Amniotic epithelial cell (primary cell): ENCODE results near the gene CAPN11.

ENCODE experiments used
- DNase-seq: peaks from one replicate; pipeline ENCODE4 v3.0.0-alpha.2; 2010; ENCODE audit warnings: low read depth

CAPN11 gene

DNA sequence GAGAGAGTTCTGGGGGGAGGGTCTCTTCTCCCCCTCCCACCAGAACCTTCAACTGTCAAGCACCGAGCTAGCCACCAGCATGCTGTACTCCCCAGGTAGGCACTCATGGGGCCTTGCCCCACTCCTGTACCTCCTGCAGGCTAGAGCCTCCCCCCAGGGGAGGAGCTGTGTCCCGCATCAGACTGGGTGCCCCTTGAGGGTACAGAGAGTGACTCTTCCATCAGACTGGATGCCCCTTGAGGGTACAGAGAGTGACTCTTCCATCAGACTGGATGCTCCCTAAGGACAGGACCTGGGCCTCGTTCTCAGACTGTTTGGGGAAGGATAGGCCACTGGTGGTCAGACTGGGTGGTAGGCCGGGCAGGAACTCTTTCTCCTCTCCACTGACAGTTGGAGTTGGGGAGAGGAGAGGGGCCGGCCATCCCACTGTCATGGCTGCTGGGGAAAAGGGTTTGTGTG, at the start of gene CAPN11:
Gene CAPN11, plus strand, starts transcription at position 51 of the 459 bp plus-strand sequence. Its CDS starts 29 bp downstream, at position 80.
- DNase-seq, result no peak

DNA sequence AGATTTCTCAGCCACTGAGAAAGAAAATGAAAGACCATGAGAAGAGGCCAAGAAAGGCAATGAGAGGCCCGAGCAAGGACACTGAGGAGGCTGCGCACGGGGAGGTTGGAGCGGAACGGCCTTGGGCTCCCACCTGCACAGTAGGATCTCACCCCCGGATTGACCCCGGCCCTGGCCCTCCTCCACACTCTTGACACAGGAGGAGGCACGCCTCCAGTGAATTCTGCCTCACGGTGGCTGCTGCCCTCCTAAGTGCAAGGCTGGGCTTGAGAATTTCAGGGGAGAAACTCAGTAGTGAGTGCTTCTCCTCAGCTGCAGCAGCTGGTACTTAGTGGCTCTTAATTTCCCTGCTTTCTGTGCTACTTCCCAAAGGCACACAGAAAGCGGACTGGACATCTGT, 49.4 kb upstream of the CAPN11 start:
- no peak for DNase-seq

DNA sequence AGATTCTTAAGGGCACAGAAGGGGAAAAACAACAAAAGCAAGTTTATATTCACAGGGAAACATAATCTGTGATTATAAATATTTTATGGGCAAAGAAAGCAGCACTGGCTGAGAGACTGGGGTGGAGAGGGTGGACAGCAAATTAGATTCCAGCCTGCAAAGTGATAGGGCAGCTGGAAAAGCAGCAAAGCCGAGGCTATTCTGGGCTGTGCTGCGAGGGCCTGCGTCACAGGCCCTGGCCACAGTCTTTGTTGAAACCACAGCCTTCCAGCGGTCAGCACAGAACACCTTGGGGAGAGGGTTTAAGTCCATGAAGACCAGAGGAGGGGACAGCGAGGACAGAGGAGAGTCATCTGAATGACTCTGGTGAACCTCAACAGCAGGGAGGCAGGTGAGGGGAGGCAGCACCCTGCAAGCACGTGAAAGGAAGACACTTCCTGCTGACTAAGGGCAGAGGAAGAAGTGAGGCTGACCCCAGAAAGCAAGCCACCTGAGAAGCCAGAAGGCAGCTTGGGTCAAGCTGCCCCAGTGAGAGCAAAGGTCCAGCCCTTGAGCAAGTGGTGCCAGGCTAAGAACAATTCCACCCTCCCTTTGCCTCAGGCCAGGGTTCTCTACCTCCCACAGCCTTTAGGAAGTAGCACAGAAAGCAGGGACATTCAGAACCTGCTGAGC, 48.5 kb upstream of the CAPN11 start:
- no peak for DNase-seq

DNA sequence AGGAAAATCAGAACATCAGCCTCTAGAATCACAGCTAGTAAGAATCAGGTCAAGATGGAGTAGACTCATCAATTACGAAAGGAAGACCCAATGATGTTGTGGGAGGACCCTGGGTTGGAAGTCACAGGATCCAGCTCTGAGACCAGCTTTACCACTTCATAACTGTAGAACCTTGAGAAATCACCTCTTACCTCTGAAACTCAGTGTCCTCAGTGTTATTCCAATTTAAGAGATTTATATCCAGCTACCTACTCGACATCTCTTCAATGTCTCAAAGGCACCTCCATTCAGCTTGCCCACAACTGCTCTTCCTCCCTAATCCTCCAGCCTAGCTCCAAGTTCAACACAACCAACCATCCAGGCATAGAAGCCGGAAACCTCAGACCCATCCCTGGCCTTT, 47.7 kb upstream of the CAPN11 start:
- DNase-seq, result no peak

DNA sequence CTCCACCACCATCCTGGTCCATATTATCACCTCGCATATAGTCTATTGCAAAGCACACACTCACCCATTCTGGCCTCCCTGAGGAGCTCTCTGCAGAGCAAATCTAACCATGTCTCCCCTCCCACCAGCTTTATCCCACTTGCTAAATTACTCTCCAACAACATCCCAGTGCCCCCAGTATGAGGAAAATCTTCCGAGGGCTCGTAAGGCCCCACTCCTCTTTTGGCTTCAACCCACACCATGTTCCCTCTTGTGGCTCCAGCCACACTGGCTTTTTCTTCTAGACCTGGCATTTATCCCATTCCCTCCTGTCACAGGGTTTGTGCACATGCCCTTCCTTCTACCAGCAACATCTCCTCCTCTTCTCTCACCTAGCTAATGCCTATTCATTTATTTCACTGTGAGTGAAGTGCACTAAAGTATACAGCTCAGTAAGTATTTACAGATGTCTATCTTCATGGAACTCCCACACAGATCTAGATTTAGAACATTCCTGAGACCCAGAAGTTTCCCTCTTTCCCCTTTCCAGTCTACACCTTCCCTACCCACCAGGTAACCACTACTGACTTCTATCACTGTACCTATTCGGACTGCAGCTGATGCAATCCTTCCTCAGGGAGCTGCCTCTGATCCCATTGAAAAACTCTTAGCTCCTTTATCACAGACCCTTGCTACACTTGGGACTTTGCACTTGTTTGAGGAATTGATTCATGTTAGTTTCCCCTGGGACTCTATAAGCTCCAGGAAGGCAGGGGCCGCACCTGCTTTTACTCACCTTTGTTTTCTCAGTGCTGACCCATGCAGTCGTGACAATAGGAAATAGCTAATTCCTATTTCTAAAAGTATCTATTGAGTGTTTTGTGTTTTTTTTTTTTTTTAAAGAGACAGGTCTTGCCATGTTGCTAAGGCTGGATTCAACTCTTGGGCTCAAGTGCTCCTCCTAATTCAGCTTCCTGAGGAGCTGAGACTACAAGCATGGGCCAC, 46.9 kb upstream of the CAPN11 start:
- no peak for DNase-seq

DNA sequence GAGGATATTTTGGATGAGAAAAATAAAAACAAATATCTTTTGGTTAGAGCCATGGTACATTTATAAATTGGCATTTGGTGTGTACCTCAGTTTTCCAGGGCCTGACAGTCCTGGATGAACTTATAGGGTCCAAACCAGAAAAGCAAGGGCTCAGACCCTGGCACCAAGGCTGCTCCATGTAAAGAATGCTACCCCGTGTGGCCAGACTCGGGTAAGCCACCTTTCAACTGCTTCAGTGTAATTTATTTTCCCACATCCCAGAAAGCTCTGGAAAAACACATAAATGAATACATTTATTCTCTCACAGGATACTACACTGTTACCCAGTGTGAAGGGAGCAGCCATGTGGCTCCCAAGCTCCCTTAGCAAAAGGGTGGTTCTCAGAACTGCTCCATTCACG, 45.2 kb upstream of the CAPN11 start:
- no peak for DNase-seq

DNA sequence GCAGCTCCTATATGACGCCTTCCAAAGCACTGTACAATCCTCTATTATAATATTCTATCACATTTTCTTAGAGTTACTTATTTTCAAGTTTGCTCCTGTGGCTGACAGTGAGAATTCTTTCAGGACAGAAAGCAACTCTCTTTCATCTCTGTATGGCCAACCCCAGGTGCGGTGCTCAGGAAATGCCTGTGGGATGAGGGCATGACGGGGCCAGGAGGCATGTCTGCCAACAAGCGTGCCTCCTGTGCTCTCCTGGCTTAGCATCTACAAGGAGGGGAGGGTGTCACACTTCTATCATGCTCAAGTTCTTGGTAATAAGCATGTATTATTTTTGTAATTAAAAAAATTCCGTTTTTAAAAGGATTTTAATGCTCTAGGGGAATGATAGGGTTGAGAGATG, 42.8 kb upstream of the CAPN11 start:
- DNase-seq, result peak; percentile 58

DNA sequence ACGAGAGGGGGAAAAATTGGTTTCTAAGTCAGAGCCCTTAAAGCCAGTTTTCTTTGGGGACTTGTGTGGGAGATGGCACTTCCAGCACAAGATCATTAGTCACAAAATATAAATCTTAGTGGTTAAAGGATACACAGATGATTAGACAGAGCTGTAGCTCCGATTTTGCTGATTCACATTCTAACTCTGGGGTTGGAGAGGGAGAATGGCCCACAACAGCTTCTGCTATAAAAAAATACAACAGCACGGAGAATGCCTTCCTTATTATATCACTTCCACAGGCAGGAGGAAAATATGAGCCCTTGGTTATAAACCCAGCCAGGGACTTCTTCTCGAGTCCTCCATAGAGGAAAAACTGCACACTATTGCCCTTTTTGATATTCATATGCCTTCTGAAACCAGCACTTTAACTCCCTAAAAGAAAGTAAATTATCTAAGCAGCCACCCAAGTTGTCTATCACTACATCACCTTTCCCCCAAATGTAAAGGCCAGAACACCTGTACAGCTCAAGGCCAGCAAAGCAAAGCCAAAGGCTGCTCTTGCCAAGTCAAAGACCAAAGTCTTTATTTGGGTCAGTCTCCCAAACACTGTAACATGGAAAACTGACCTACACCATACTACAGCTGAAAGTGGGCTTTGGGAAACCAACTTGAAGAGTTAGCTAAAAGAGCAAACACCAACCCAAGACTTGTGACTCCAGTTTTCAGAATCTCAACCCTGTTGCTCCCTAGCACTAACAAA, 41.8 kb upstream of the CAPN11 start:
- peak; percentile 79 for DNase-seq

DNA sequence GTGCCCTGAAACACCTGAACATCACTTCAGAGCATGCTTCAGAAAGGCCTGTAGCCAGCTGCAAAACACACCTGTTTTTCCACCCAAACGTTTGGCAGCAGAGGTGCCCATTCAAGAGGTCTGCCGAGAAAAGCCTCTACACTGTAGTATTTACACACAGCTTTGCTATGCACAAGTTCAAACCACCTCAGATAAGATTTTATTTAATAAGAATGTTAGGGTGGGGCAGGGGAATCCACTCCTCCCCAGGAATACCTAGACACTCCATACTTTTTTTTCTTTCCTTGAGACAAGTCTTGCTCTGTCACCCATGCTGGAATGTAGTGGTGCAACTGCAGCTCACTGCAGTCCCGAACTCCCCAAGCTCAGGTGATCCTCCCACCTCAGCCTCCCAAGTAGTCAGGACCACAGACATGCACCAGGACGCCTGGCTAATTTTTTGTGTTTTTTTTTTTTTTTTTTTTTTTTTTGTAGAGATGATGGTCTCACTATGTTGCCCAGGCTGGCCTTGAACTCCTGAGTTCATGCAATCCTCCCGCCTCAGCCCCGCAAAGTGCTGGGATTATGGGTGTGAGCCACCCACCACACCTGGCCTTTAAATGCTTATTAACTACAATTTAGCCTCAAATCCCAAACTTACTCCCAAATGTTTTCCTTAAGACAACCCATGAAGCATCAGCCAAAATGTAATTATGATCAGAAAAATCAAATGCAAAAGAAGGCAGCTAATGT, 41.1 kb upstream of the CAPN11 start:
- peak; percentile 39 for DNase-seq

DNA sequence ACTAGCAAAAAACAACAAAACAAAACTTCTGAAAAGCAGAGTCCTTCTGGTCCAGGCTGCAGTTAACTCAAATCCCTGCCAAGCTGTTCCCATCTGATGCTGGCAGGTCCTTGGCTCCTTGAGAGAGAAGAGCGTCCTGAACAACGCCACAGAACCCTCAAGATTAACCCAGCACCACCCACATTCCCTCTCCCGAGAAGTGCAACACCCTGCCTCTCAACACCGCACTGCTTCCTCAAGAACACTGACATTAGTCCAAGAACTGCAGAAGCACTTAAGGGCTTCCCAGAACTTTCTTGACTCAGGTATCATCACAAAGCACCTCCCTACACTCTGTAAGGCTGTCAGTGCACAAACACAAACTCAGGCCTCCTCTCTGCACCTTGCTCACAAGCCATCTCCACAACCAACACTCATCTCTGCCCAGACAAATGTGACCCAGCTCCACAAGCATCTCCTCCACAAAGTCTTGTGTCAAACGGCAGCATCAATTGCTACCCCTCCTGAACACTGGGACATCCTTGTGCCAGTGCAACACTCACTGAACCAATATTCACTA, 38.8 kb upstream of the CAPN11 start:
- DNase-seq, result peak; percentile 27

DNA sequence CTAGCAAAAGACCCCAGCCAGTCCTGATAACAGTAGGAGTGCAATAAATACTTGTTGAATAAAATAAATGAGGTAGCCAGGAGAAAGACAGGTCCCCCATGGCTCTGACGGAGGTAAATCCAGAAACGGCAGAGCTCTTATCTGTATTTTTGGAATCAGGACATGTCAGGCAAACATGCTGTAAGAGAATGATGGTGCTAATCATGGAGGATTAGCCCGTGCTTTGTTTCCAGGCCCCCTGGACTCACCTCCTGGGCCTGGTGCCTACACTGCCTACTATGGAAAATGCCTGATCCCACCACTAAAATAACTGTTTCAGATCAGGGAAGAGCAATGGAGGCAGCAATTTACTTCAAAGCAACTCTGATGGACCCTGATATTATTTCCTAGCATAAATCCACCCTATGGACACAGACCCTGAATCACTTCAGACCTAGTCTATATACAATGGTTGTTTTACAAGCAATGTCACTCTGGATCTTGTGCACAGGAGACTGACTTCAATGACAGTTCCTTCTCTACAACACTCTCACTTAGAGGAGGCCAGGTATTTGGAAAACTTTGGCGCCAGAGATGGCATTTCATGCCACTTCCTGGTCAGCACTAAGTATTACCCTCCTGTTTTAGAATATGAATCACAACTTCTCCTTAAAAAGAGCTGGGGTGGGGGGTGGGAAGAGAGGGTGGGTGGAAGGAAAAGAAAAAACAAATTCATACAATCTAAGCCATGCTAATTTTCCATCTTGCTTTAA, 37.8 kb upstream of the CAPN11 start:
- no peak for DNase-seq

DNA sequence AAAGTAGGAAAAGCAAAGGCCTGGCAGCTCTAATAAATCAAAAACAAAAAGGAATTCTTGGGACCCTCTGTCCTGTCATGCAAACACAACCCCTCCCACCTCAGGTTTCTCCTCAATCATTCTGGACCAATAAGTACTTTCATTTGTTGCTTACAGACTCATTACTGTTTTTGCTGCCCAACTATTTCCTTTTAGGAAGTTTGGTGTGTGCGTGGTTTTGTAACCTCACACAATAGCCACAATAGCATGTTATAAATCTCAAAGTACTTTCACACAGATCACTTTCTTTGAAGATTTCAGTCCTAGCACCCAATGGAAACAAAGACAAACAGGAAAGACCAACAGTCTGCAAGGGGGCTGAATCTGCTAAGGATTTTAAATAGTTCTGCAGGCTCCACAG, 35.8 kb upstream of the CAPN11 start:
- peak; percentile 48 for DNase-seq

DNA sequence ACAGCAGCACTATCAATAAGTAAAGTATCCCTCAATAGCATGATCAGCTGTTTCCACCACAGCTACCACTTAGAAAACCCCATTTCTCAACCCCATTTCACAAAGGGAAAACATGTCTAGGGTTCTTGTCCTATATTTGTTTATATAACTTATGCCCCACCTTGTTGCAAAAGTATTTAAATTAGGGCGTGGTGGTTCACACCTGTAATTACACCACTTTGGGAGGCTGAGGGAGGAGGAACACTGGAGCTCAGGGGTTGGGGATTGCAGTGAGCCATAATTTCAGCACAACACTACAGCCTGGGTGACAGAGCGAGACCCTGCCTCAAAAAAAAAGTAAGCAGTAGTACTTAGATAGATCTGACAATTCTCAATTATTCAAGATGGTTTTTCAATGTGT, 35.1 kb upstream of the CAPN11 start:
- DNase-seq, result no peak

DNA sequence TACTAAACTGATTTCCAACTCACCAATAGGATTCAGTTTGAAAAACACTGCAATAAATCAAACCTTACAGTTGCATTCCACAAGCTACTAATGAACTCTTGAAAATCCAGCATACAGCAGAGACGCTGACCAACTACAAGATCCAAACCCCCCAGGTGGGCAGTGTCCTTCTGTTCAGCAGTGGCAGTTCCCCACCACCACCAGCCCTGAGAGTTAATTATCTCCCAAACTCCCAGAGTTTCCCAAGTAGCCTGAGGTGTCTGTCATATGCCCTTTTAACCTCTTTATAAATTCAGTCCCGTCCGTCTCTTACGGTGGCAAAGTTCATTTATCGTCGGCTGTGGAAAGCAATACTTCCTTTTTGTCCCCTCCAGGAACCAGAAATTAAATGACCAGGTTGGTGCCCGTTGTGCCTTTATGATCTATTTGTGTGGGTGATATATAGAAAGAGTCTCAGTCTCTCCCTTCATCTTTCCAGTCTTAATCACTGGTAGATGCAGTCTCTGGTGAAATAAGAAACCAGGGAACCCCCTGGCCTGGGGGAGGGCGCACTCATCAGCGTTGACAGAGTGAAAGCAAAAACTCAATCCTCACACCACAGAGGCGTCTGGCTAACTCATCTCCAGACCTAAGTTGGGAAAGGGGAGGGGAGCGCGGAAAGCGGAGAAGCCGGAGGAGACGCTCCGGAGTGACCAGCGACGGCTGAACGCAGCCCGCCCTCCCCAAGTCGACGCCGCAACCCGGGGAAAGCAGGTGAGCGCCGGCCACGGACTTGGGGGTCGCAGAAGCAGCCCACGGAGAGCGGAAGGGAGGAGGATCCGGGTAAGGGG, 32.1 kb upstream of the CAPN11 start:
- peak; percentile 87 for DNase-seq

DNA sequence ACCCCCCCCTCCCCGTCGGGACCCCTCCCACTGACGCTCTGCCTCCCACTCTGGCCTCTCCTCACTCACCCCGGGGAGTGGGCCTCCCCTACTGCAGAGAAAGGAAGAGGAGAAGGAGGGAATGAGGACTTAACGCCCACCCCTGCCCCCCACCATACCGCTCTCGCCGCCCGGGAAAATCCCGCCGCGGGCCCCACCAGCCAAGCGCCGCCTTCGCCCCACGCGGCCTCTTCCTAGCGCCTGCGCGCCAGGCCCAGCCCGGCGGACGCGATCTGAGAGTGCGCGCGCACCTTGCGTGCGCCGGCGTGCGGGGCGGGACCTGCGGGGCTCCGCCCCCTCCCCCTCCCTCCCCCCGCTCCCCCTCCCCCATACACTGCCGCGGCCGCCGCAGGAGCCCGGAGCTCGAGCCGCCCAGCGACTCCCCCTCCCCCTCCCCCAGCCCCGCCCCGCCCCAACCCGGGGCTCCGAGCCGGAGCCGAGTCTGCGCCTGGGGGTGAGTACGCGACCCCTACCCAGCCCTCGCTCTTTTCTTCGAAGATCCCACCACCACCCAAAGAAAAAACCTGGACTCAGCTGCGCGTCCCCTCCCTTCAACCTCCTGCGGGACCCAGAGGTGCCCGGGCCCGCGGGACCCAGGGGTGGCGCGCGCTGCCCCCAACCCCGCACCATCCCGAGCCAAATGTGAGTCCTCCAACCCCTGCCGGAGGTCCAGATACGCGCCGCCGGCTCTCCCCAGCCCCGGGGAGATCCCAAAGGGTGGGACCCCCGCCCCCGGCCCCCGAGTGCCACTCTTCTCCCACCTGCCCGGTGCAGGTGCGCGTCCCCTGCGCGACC, 31.2 kb upstream of the CAPN11 start, which contains the start of the genes MRPL14 and TMEM63B:
Gene MRPL14, minus strand, starts transcription at position 267 of the 834 bp plus-strand sequence. CDS start 10,841 bp downstream, outside the sequence.
Gene TMEM63B, plus strand, starts transcription at position 369 of the 834 bp plus-strand sequence. CDS start 7,031 bp downstream, outside the sequence.
- DNase-seq, result peak; percentile 80

DNA sequence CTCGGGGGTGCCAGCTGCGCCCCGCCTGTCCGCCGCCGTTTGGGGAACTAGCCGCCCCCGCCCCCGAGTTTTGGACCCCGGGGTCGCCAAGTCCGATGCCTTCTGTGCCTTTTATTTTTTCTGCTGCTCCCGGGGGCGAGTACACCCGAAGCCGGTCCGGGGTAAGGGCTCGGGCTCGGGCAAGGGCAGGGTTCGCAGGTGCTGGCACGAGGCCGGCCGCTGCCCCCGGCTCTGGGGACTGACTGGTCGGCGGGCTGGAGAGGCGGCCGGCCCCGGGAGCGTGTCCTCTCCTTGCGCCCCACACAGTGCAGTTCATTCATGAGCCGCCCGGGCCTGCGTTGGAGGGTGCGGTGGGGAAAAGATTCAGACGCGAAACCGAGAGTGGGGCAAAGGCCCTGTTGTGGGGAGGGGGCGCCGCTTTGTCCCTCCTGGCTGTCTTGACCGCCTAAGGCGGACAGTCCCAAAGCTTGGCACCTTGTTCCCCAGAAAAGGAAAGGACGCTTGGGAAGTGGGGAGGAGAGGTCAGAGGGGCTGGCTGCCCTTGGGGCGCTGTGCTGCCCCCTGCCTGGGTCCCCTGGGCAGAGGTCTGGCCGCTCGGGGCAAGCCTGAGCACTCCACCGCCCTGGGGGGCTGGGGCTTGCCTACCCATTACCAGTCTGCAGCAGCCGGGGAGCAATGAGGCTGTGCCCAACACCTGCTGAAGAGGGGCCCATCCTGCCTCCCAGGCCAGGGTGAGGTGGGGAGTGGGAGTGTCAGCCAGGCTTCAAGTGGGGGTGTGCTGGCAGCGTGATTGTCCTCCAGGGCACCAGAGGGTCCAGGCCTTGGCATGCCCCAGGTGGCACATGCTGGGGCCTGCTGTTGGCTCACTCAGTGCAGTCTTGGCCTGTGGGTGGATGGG, 30.4 kb upstream of the CAPN11 start:
- no peak for DNase-seq

DNA sequence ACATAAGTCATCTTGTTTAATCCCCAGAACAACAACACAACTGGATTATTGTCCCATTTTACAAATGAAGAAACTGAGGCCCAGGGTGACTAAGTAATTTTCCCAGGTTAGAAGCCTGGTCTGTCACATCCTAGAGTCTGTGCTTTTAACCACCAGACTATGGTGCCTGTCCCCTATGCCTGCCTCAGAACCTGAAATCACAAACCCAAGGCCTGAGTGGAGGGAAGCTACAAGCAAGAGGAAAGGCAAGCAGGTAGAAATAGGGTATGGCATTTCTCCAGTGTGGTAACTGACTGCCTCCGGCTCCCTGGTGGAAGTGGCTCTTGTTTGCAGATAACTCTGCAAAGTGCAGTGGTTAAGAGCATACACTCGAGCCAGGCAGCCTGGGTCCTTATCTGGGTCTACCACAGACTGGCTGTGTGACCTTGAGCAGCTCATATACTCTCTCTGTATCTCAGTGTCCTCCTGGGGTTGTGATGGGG, 28.7 kb upstream of the CAPN11 start:
- DNase-seq, result peak; percentile 61
